GM18499 (cell line): ENCODE measurements around the gene NUTM2A.
"Not testable (repeated sequence)": the region's sequence is repeated elsewhere in the genome, so short reads cannot be mapped to it uniquely, and the experiment has no call there.

Source experiments
- ATAC-seq: cut with Tn5 transposase; IDR thresholded peaks from one replicate; pipeline ENCODE4 v1.9.1; 2021; ENCODE audit warnings: moderate number of reproducible peaks; ENCODE audit not compliant: insufficient read depth, unreplicated experiment

The NUTM2A gene

GRCh38 chr10:87242192-87242591 is 16.9 kb downstream of the NUTM2A start:
- ATAC-seq = not testable (repeated sequence)

- ATAC-seq = not testable (repeated sequence)
Observed at GRCh38 chr10:87247335-87247734, 22.1 kb downstream of the NUTM2A start.

DNA sequence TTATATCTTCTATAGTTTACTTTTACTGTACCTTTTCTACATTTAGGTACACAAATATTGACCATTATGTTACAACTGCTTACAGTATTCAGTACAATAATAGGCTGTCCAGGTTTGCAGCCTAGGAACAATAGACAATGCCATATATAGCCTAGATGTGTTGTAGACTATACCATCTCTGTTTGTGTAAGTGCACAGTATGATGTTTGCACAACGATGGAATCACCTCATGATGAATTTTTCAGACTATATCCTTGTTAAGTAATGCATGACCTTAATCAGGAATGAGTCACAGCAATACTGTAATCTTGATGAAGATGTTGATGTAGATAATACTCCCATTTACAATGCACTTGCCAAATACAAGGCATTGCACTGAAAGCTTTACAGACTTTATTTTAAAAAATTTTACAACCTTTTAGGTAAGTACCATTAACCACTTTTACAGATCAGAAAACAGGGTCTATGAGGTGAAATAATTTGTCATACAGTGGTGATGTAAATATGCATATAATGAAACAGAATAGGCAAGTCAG is 23.6 kb downstream of the NUTM2A start:
- ATAC-seq = not testable (repeated sequence)

GRCh38 chr10:87280749-87281392 is 55.6 kb downstream of the NUTM2A start:
- ATAC-seq = not testable (repeated sequence)
